IgD-negative memory B cell (primary cell): ENCODE measurements around the gene GRM4. TPM values are rescaled to one million over a fixed set of nuclear protein-coding genes. Genes with fewer than 3 reads are reported as not detected.
A peak's percentile ranks its signal among the peaks of the same experiment; 100 is the strongest.

ENCODE experiments used
- H3K27ac Mint-ChIP-seq, 3 donors: one replicate each; pipeline ENCODE4 v1.8.0; 2020 to 2022; ENCODE audit warnings: mild to moderate bottlenecking in 3 of 3, mixed read lengths in 3 of 3, moderate library complexity in 1 of 3
- H3K27me3 Mint-ChIP-seq: one replicate; pipeline ENCODE4 v1.8.0; 2021; ENCODE audit warnings: mixed read lengths
- H3K36me3 Mint-ChIP-seq: one replicate; pipeline ENCODE4 v1.8.0; 2020; ENCODE audit warnings: mild to moderate bottlenecking, mixed read lengths
- H3K4me1 Mint-ChIP-seq, 3 donors: one replicate each; pipeline ENCODE4 v1.8.0; 2020 to 2022; ENCODE audit warnings: mixed read lengths in 3 of 3, mild to moderate bottlenecking in 1 of 3
- H3K4me3 Mint-ChIP-seq, 4 donors: one replicate each; pipeline ENCODE4 v1.8.0; 2020 to 2022; ENCODE audit warnings: mild to moderate bottlenecking in 4 of 4, mixed read lengths in 4 of 4, moderate library complexity in 3 of 4
- H3K9me3 Mint-ChIP-seq, 3 donors: one replicate each; pipeline ENCODE4 v1.8.0; 2020 to 2021; ENCODE audit warnings: mixed read lengths in 3 of 3, mild to moderate bottlenecking in 1 of 3
- polyA plus RNA-seq: library from polyadenylated mRNA; unstranded; fragments of 300-500 nt; fragmentation: Illumina TruSeq; gene quantifications from one replicate; pipeline ENCODE4 v1.2.3, GENCODE V29; 2021

GRM4 gene
- polyA plus RNA-seq, 1 donor from 2014 or later = not detected

DNA sequence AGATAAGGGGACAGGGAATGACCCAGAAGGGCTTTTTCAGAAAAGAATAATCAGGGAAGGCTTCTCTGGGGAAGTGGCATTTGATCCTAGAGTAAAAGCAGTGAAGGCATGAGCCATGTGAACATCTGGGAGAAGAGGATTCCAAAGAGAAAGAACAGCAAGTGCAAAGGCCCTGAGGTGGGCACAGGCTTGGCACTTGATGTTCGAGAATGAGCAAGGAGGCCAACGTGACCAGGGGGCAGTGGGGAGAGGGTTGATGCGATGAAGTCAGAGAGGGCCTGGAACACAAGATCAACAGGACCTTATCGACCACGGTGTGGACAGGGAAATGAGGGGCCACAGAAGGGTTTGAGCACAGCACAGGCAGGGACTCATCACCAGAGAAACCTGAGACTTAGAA, 5.8 kb downstream of the GRM4 start:
- Mint-ChIP-seq H3K36me3 (no peaks in the 10 kb centered on the region), H3K4me1 (peaks cover 0 to 13% (median 6%) of the 10 kb centered on the region in 3 donors), H3K27ac (no peak overlapping the region), H3K9me3 (peaks cover 0 to 4% (median 0%) of the 10 kb centered on the region in 3 donors), H3K4me3 (peak overlapping the region in 1 of 4 donors; percentile 5), H3K27me3 (peaks cover 55% of the 10 kb centered on the region)

DNA sequence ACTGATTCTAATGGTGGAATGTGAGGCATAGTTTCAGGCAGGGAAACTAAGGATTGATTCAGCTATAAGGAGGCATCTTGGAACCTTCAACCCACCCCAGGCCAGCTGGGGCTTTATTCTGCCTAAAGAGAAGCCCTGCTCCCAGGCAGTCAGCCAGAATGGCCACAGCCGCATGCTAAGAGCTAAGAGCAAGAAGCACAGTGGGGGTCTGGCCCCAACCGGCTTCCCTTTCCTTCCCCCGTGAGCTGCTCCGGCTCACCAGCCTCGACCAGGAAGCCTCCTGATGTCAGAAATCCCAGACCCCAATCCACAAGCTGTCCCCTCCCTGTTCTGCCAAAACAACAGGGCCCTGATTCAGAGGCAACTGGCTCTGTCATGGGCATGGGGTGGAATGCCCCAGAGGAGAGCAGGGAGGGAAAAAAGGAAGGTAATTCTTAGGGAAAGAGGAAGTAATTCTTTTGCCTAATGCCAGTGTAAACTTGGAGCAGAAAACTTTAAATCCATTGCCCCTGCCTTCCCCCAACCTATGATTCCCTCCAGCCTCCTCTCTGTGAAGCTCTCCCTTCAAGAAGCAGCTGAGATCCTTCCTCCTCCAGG, 6.9 kb downstream of the GRM4 start:
- H3K36me3 Mint-ChIP-seq = no peaks in the 10 kb centered on the region
- no peak overlapping the region for H3K27ac Mint-ChIP-seq
- H3K4me3 Mint-ChIP-seq = peak overlapping the region in 1 of 4 donors; percentile 17
- H3K27me3 Mint-ChIP-seq = peaks cover 61% of the 10 kb centered on the region
- peaks cover 0 to 11% (median 6%) of the 10 kb centered on the region in 3 donors for H3K4me1 Mint-ChIP-seq
- peaks cover 0 to 4% (median 0%) of the 10 kb centered on the region in 3 donors for H3K9me3 Mint-ChIP-seq

DNA sequence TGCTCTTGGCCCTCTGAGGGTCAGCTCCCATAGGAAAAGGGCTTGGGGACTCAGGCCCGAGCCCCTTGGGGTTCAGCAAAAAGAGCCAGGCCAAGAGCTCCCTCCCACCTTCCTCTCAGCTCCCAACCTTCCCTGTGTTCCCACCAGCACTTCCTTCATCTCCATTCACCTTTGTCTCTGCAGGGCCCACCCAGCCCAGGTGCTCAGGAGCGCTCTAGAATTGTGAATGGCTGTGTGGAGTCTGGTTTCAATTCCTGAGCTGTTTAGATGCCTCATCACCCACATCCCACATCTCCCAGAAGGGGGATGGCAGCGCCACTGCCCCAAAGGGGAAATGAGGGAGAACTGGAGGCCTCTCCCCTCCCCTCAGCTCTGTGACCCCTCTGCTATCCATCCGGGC, 7.7 kb downstream of the GRM4 start:
- H3K4me1 Mint-ChIP-seq = peaks cover 0 to 6% (median 3%) of the 10 kb centered on the region in 3 donors
- peaks cover 60% of the 10 kb centered on the region for H3K27me3 Mint-ChIP-seq
- H3K36me3 Mint-ChIP-seq = no peaks in the 10 kb centered on the region
- H3K4me3 Mint-ChIP-seq = no peak overlapping the region
- H3K27ac Mint-ChIP-seq = no peak overlapping the region
- H3K9me3 Mint-ChIP-seq = peaks cover 0 to 4% (median 0%) of the 10 kb centered on the region in 3 donors

DNA sequence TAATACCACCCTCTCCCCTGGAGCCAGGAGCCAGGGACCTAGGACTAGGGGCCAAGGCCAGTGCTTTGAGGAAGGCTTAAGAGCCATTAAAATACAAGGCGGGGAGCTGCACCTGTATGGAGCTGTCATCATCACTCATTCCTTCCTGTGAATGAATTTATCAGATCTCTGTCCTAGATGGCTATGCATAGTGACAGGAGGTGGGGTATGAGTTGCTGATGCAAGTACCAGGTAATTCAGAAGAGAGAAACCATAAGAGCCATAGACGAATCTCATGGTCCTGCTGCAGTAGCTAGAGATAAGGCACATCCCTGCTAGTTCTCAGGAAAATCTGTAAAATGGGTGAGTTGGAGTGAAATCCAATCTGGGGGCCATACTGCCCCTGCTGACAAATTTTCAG, 10.3 kb downstream of the GRM4 start:
- Mint-ChIP-seq H3K4me1 (no peaks in the 10 kb centered on the region), H3K36me3 (no peaks in the 10 kb centered on the region), H3K27me3 (peaks cover 56% of the 10 kb centered on the region), H3K9me3 (peaks cover 0 to 3% (median 2%) of the 10 kb centered on the region in 3 donors), H3K27ac (no peak overlapping the region), H3K4me3 (no peak overlapping the region)

DNA sequence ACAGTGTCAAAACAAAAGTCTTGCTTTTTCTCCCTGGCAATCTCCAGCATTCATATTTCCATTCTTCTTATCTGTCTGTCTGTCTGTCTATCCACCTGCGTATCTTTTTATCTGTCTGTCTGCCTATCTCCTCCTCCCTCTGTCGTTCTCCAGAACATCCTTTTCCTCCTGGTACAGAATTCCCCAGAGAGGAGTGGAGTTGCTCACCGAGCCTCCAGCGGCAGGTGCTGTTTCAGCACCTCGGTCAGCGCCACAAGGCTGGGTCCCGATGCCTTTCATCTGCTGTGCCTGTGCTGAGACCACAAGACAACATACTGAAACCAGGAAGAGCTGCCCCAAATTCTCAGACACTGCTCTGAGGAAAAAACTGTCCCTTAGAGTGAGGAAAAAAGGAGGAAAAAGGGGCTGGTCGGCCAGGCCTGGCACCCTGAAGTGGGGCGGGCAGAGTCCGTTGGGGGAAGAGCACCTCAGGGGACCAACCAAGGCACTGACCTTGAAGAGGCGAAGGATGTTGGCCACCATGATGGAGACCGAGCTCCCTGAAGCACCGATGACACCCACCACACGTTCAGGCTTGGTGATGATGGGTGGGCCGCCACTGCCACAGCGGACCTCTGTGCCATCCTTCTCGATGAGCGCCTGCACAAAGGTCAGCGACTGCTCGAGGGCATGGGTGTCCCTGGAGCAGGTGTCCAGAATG, 13.3 kb downstream of the GRM4 start:
- Mint-ChIP-seq H3K4me1 (no peaks in the 10 kb centered on the region), H3K27ac (no peak overlapping the region), H3K36me3 (no peaks in the 10 kb centered on the region), H3K4me3 (peak overlapping the region in 2 of 4 donors; percentile 68 to 74), H3K9me3 (peaks cover 0 to 3% (median 2%) of the 10 kb centered on the region in 3 donors), H3K27me3 (peaks cover 33% of the 10 kb centered on the region)

DNA sequence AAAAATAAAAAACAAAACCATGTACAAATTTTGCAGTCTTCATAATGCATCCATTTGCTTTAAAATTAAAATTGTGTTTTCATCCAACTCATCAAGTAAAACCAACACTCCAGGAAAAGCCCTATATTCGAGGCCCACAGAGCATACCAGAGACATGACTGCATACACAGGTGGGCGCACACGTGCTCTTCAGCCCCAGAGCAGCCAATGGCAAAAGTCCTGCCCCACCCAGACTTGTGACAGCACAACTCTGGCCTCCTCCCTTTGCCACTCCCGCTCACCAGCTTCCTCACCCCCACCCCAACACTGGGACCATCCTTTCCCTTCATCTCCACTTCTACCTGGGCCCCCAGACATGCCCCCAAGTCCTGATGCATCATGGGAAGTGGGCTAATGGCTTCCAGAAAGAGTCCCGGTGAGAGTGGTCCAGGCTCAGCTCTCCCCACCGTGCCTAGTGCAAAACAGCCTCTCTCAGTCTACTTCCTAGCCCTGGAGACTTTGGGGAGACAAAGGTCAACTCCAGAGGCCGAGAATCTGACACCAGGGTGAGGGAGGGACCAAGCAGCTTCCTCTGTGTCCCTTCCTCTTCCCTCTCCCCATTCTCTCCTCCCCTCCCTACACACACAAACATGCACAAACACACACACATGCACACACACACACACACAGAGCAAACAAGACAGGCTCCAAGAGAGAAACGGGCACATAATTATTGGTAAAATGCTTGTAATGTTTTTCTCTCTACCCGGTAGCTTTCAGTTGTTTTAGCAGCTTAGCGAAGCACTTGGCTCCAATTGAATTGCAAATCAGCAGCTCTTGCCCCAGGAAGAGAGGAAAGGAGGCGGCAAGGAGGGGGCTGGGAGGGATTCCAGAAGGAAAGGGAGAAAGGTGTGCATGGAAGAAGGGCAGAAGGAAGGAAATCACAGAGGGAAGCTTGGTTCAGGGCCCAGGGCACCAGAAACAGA, 14.3 kb downstream of the GRM4 start:
- peaks cover 34% of the 10 kb centered on the region for H3K27me3 Mint-ChIP-seq
- H3K36me3 Mint-ChIP-seq = no peaks in the 10 kb centered on the region
- peaks cover 0 to 3% (median 2%) of the 10 kb centered on the region in 3 donors for H3K9me3 Mint-ChIP-seq
- no peak overlapping the region for H3K27ac Mint-ChIP-seq
- H3K4me3 Mint-ChIP-seq = peak overlapping the region in 1 of 4 donors; percentile 9
- no peaks in the 10 kb centered on the region for H3K4me1 Mint-ChIP-seq

DNA sequence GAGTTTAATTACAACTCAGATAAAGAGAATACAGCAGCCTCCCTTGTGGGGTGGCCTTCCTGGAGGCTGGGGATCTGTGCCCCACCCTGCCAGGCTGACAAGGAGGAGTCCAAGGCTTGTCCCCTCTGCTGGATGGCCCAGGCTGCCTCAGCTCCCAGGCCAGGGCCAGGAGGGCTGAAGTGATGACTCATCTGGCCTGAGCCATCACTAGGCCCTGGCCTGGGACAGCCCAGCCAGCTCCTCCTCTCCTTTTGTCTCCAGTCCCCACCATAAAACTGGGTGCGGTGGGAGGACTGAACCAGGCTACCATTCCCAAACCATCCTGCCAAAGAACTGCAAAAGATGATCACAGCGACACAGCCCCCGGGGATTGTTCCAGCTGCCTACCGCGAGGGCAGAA, 15.0 kb downstream of the GRM4 start:
- H3K27ac Mint-ChIP-seq = no peak overlapping the region
- H3K4me3 Mint-ChIP-seq = no peak overlapping the region
- H3K9me3 Mint-ChIP-seq = peaks cover 0 to 3% (median 2%) of the 10 kb centered on the region in 3 donors
- no peaks in the 10 kb centered on the region for H3K4me1 Mint-ChIP-seq
- peaks cover 31% of the 10 kb centered on the region for H3K27me3 Mint-ChIP-seq
- no peaks in the 10 kb centered on the region for H3K36me3 Mint-ChIP-seq

DNA sequence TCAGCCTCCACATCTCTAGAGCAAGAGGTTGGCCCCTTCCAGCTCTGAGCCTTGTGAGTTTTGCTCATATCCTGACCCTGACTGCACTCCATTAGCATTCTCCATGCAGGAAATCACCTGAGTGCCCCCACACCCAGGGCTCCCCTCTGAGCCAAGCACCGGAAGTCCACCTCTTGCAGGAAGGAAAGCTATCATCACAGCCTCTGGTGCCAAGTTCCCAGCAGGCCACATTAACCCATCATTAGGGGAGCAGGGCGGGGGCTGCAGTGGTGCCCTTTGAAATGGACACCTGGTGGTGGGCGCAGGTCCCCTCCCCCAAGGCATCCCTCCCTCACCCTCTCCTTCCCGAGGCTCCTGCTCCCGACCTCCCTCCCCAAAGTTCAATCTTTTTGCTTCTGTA, 16.1 kb downstream of the GRM4 start:
- peaks cover 0 to 3% (median 0%) of the 10 kb centered on the region in 3 donors for H3K9me3 Mint-ChIP-seq
- no peaks in the 10 kb centered on the region for H3K4me1 Mint-ChIP-seq
- no peak overlapping the region for H3K27ac Mint-ChIP-seq
- H3K27me3 Mint-ChIP-seq = peaks cover 23% of the 10 kb centered on the region
- H3K36me3 Mint-ChIP-seq = no peaks in the 10 kb centered on the region
- no peak overlapping the region for H3K4me3 Mint-ChIP-seq

DNA sequence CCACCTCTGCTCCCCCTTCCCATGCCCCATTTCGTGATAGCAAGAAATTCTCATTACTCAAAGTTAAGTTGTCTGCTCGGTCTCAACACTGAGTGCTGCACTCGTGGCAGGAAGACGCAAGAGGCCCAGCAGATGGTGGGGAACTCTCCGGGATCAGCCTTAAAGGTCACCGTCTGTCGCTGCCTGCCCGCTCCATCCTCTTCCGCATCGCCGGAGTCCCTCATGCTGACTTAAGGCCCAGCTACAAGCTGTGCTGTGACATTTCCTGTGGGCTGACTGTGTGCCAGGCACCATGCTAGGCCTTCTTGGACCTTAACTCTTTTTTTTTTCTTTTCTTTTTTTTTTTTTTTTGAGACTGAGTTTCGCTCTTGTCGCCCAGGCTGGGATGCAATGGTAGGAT, 17.8 kb downstream of the GRM4 start:
- H3K36me3 Mint-ChIP-seq = no peaks in the 10 kb centered on the region
- H3K27ac Mint-ChIP-seq = no peak overlapping the region
- no peak overlapping the region for H3K4me3 Mint-ChIP-seq
- H3K9me3 Mint-ChIP-seq = peaks cover 0 to 3% (median 0%) of the 10 kb centered on the region in 3 donors
- H3K27me3 Mint-ChIP-seq = peaks cover 27% of the 10 kb centered on the region
- H3K4me1 Mint-ChIP-seq = no peaks in the 10 kb centered on the region

DNA sequence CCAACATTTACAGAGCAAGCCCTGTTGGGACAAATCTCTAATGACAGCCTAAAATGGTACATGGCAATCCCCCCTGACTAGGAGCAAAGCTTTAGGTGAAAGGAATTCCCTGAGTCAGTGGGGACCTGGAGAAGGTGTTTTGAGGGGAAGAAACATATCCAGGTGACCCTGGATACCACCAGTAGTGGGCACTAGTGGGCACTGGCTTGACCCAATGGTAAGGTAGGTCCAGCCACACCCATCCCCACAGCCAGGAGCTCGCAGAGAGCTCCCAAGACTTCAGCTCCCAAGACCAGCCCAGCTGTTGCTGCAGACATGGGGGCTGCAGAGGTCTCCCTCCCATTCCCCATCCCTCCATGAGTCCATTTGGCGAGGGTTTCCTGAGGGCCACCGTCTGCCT, 19.5 kb downstream of the GRM4 start:
- no peaks in the 10 kb centered on the region for H3K4me1 Mint-ChIP-seq
- no peaks in the 10 kb centered on the region for H3K36me3 Mint-ChIP-seq
- no peak overlapping the region for H3K4me3 Mint-ChIP-seq
- H3K27me3 Mint-ChIP-seq = peaks cover 23% of the 10 kb centered on the region
- no peak overlapping the region for H3K27ac Mint-ChIP-seq
- H3K9me3 Mint-ChIP-seq = no peaks in the 10 kb centered on the region

DNA sequence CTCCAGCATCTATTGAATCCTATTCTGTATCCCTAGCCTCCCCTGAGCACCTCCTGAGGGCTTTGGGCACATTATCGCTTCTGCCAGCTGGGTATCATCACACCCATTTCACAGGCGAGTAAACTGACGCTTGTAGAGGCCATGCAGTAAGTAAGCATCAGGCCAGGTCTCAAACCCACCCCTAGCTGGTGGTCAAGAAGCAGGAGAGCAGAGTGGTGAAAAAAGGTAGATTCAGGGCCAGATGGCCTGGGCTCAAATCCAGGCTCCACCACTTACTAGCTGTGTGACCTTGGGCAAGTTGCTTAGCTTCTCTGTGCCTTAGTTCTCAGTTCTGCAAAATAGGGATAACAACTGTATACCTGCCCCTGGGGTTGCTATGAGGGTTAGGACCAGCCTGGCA, 19.9 kb downstream of the GRM4 start:
- no peak overlapping the region for H3K27ac Mint-ChIP-seq
- H3K4me3 Mint-ChIP-seq = no peak overlapping the region
- H3K36me3 Mint-ChIP-seq = no peaks in the 10 kb centered on the region
- H3K4me1 Mint-ChIP-seq = no peaks in the 10 kb centered on the region
- H3K9me3 Mint-ChIP-seq = no peaks in the 10 kb centered on the region
- peaks cover 20% of the 10 kb centered on the region for H3K27me3 Mint-ChIP-seq

DNA sequence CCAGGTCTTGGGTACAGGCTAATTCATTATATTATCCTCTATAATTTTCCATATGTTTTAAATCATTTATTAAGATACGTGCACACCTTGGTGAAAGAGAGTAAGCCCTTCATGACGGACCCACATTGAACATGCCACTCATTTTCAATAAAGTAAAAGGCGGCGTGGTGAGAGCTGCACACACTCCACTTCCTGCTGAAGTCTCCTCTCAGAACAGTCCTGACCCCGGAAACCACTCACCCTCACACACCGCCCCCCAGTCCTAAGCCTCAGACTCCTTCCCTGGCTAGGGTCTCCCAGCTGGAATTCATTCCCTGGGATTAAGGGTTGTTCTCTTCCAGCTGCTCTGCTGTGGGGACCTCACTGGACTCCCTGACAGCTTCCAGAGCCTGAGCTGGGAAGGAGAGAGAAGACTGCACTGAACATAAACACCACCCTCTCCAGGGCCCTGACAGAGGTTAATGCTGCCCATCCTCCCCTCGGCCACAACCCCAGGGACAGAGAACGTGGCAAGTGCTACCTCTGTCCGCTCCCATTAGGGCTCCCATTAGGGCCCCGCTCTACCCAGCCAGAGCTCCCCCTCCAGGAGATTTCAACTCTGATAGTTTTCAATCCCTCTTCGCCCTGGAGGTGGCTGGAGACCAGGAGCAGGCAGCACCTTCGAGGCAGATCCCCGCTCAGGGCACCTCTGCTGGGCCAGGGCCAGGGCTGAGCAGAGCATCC, 24.8 kb downstream of the GRM4 start:
- no peak overlapping the region for H3K27ac Mint-ChIP-seq
- peaks cover 19% of the 10 kb centered on the region for H3K27me3 Mint-ChIP-seq

DNA sequence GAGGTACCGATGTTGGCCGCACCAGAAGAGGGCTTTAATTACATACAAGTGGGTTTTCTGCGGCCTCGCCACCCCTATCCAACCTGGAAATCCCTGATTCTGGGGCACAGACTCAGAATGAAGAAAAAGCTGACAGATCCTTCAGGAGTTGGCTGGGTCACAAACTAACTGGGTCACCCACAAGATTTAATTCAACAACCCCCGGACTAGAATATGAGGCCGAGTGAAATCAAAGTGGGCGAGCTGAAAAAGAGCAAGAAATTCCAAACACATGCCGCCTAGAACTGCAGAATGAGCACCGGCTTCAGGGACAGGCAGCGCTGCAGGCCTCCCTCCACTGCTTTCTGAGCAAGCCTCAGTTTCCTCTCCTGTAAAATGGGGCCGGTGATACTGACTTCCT, 30.0 kb downstream of the GRM4 start:
- no peaks in the 10 kb centered on the region for H3K4me1 Mint-ChIP-seq
- H3K4me3 Mint-ChIP-seq = no peak overlapping the region
- no peak overlapping the region for H3K27ac Mint-ChIP-seq
- peaks cover 23% of the 10 kb centered on the region for H3K27me3 Mint-ChIP-seq
- H3K36me3 Mint-ChIP-seq = no peaks in the 10 kb centered on the region
- H3K9me3 Mint-ChIP-seq = no peaks in the 10 kb centered on the region

More for the DNA sequence above, 24.8 kb downstream of the GRM4 start:
- no peaks in the 10 kb centered on the region for H3K36me3 Mint-ChIP-seq
- H3K4me3 Mint-ChIP-seq = no peak overlapping the region
- no peaks in the 10 kb centered on the region for H3K9me3 Mint-ChIP-seq
- H3K4me1 Mint-ChIP-seq = no peaks in the 10 kb centered on the region

DNA sequence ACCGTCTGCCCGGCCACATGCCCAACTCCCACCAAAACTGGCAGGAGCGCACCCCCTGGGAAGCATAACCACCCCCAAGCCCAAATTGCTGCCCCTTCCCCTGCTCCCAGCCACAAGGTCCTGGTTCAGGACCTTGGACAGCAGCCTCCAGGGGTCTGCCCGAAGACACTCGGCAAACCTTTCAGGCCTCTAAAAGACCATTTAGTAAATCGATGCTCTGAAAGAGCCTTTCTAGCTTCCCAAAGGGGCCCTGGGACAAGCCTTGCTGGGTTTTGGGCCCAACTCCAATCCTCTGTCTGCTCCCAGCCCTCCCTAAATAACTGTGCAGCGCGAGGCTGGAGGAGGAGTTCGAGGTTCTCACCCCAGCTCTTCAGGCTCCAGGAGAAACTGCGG, 30.5 kb downstream of the GRM4 start:
- H3K36me3 Mint-ChIP-seq = no peaks in the 10 kb centered on the region
- no peaks in the 10 kb centered on the region for H3K4me1 Mint-ChIP-seq
- H3K4me3 Mint-ChIP-seq = no peak overlapping the region
- no peak overlapping the region for H3K27ac Mint-ChIP-seq
- no peaks in the 10 kb centered on the region for H3K9me3 Mint-ChIP-seq
- H3K27me3 Mint-ChIP-seq = peaks cover 27% of the 10 kb centered on the region
